ENCODE measurements around the gene SCGB3A2.

DNA sequence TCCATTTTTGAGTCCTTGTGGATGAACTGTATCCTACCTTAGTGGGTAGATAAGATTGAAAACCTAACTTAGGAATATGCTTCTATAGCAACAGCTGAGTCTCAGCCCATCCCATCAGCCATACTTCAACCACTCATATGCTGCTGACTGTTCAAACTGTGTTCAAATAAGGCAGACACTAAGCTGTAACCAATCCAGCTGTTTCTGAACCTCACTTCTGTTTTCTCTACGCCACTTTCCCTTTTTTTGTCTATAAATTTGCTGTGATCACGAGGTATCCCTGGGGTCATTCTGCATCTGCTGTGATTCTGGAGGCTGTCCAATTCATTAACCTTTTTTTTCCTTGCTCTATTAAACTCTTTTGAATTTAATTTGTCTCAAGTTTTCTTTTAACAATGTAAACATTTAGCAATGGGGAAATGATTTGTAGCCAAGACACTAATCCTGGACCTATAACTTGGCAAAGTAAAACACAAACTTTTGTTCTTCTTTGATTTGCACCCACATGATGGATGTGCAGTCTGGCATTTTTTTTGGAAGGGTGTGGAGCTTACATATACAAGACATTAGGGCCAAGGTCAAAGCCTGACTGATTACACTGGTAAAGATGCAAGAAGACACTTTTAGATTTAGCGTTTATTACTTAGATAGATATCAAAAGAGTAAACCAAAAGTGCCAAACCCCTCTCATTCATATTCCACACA, 14.9 kb upstream of the SCGB3A2 start:
- no peak for TF ChIP-seq POLR2A (IDR thresholded peaks at IDR 0.05; ENCODE audit: low read depth, low read length)
- no peak for TF ChIP-seq POLR2AphosphoS5 (IDR thresholded peaks at IDR 0.05; ENCODE audit: low read depth, low read length)
- TF ChIP-seq TAF1 (IDR thresholded peaks at IDR 0.05; ENCODE audit: borderline replicate concordance, low read depth, low read length) = no peak

All from GM12892 (cell line).